ENCODE measurements around the gene BRMS1. TPM values are rescaled to one million over a fixed set of nuclear protein-coding genes. Genes with fewer than 3 reads are reported as not detected.

Gene BRMS1
- total and polyA plus RNA-seq, 10 of the 15 experiments (the other 5 are each of a cell fraction or from before 2014, with no cell fraction given), result 2.1 to 85.3 (median 48.5) TPM

GRCh38 chr11:66297610-66298009 lies 47.3 kb downstream of the BRMS1 start (continued):
- no peak for TF ChIP-seq MLLT1 (IDR thresholded peaks at IDR 0.05)
- TF ChIP-seq MEF2B (IDR thresholded peaks at IDR 0.05; ENCODE audit: partially characterized antibody, poor library complexity, severe bottlenecking), result no peak
- TF ChIP-seq RELA (IDR thresholded peaks at IDR 0.05; ENCODE audit: borderline replicate concordance, partially characterized antibody), result no peak
- no peak for TF ChIP-seq ZBTB4 (CRISPR knock-in tag; IDR thresholded peaks at IDR 0.05)
- TF ChIP-seq POU2F2 (IDR thresholded peaks at IDR 0.05; ENCODE audit: borderline replicate concordance, low read depth, low read length), result no peak
- TF ChIP-seq MYB (IDR thresholded peaks at IDR 0.05; ENCODE audit: borderline replicate concordance, low read depth, low read length), result no peak
- no peak for TF ChIP-seq FOXM1 (IDR thresholded peaks at IDR 0.05; ENCODE audit: low read depth, low read length)
- TF ChIP-seq BCLAF1 (IDR thresholded peaks at IDR 0.05), result no peak
- no peak for TF ChIP-seq CTCF (IDR thresholded peaks at IDR 0.05 in 2 of 3, conservative IDR thresholded peaks at IDR 0.05 in 1 of 3; ENCODE audit: control insufficient read depth in 2 of 3, extremely low read depth in 1 of 3, insufficient read depth in 1 of 3, low read depth in 3 of 3, low read length in 3 of 3)

Measured in GM12878 (cell line).